ENCODE data around the gene UHRF1. TPM values are rescaled to one million over a fixed set of nuclear protein-coding genes. Genes with fewer than 3 reads are reported as not detected.

Gene UHRF1
- total RNA-seq, 1 donor from 2014 or later, result 0.90 TPM

DNA sequence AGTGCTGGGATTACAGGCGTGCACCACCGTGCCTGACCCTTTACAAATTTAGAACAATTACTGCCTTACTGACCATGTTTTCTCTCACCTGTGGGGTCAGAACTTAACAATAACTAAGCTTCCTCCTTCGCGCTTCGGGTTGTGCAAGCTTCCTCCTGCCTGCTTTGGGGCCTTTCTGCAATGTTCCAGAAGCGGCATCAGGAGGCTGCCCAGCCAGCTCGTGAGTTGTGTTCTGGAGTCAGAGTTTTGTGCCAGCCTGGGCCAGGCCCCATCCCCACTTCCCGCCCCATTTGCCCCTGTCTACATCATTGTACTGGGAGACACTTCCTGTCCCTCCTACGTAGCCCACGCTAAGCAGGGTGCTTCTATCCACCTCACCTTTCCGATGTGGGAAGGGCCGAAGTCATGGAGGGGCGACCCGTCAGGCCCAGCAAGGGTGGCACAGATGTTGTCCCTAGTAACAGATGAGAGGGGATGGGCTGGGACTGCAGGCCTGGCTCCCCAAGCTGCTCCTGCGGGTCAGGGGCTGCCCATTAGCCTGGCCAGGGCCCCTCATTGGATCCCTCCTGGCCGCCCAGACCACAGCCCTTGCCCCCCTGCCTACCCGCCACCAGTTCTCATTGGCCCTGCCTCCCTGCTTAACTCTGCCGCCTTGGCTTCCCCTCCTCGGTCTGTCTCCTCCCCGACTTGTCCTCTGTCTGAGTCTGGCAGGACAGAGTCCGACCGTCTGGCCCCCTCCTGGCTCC is 13.4 kb downstream of the UHRF1 start:
- ATAC-seq (peak; percentile 53), DNase-seq (no peak)
- TF ChIP-seq, protein P1, sequence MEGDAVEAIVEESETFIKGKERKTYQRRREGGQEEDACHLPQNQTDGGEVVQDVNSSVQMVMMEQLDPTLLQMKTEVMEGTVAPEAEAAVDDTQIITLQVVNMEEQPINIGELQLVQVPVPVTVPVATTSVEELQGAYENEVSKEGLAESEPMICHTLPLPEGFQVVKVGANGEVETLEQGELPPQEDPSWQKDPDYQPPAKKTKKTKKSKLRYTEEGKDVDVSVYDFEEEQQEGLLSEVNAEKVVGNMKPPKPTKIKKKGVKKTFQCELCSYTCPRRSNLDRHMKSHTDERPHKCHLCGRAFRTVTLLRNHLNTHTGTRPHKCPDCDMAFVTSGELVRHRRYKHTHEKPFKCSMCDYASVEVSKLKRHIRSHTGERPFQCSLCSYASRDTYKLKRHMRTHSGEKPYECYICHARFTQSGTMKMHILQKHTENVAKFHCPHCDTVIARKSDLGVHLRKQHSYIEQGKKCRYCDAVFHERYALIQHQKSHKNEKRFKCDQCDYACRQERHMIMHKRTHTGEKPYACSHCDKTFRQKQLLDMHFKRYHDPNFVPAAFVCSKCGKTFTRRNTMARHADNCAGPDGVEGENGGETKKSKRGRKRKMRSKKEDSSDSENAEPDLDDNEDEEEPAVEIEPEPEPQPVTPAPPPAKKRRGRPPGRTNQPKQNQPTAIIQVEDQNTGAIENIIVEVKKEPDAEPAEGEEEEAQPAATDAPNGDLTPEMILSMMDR (IDR thresholded peaks at IDR 0.05), result no peak
- Histone ChIP-seq H3K4me1 (no peaks in the 10 kb centered on the region), H3K9me3 (no peaks in the 10 kb centered on the region), H3K4me3 (no peak overlapping the region), H3K36me3 (no peaks in the 10 kb centered on the region), H3K27ac (no peak overlapping the region), H3K27me3 (no peaks in the 10 kb centered on the region)
- intact Hi-C loops (cut with DNase I), result no loop called here

DNA sequence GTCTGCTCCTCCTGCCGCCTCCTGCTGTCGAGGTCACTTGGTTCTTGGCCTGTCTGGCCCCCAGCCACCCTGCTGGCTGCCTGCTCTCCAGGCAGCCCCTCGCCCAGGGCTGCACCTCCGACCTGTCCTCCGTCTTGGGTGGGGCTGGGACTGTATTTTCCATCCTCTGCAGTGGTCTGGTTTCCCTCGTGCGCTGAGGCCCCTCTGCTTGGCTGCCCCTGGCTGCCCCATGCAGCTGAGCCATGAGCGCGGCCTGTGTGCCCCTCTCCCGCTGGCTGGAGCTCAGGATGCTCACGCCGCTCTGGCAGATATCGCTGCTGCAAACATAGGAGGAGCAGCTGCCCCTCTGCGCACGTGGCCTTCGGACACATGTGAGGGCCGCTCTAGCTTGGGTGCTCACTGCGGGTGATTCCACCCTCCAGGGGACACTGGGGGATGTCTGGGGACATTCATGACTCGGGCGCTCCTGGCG is 14.0 kb downstream of the UHRF1 start:
- Histone ChIP-seq H3K4me1 (no peaks in the 10 kb centered on the region), H3K27me3 (no peaks in the 10 kb centered on the region), H3K9me3 (no peaks in the 10 kb centered on the region), H3K36me3 (no peaks in the 10 kb centered on the region), H3K27ac (no peak overlapping the region), H3K4me3 (no peak overlapping the region)
- intact Hi-C loops (cut with DNase I), result no loop called here
- ATAC-seq (no peak), DNase-seq (no peak)
- TF ChIP-seq, protein P1 (IDR thresholded peaks at IDR 0.05), result no peak

DNA sequence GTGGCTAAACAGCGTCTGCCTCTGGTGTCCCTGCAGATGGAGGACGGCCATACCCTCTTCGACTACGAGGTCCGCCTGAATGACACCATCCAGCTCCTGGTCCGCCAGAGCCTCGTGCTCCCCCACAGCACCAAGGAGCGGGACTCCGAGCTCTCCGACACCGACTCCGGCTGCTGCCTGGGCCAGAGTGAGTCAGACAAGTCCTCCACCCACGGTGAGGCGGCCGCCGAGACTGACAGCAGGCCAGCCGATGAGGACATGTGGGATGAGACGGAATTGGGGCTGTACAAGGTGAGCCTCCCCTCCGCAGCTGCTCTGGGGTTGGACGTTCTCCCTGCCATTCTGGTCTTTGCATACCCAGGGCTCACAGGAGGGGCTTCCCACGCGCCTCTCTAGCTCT is 19.9 kb downstream of the UHRF1 start:
- DNase-seq (no peak), ATAC-seq (no peak)
- intact Hi-C loops (cut with DNase I), result no loop called here
- Histone ChIP-seq H3K4me3 (no peak overlapping the region), H3K9me3 (no peaks in the 10 kb centered on the region), H3K36me3 (no peaks in the 10 kb centered on the region), H3K27me3 (no peaks in the 10 kb centered on the region), H3K27ac (no peak overlapping the region), H3K4me1 (no peaks in the 10 kb centered on the region)
- TF ChIP-seq, protein P1 (IDR thresholded peaks at IDR 0.05), result no peak

DNA sequence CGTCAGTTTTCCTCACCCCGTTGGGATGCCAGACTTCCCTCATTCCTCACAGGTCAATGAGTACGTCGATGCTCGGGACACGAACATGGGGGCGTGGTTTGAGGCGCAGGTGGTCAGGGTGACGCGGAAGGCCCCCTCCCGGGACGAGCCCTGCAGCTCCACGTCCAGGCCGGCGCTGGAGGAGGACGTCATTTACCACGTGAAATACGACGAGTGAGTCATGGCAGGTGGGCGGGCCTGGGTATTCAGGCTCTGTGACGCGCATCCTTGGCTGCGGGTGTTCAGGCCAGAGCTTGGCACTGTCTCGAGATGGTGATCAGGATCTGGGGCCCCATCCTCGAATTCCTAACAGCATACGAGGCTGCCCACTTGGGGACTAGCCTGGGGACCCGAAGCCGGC is 21.4 kb downstream of the UHRF1 start:
- TF ChIP-seq, protein P1 (IDR thresholded peaks at IDR 0.05), result no peak
- intact Hi-C loops (cut with DNase I), result no loop called here
- H3K4me1 ChIP-seq, result no peaks in the 10 kb centered on the region
- no peak for DNase-seq
- no peaks in the 10 kb centered on the region for H3K27me3 ChIP-seq
- no peak overlapping the region for H3K4me3 ChIP-seq
- H3K9me3 ChIP-seq, result no peaks in the 10 kb centered on the region
- no peak for ATAC-seq
- no peaks in the 10 kb centered on the region for H3K36me3 ChIP-seq
- no peak overlapping the region for H3K27ac ChIP-seq

DNA sequence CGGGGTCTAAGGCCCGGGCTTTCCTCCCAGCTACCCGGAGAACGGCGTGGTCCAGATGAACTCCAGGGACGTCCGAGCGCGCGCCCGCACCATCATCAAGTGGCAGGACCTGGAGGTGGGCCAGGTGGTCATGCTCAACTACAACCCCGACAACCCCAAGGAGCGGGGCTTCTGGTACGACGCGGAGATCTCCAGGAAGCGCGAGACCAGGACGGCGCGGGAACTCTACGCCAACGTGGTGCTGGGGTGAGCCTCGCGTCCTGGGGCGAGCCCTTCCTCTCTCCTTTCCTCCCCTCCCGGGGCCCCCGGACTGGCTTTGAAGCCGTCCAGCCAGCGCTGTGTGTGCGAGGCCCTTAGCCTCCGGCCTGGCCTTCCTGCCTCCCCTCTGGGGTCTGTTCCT is 23.4 kb downstream of the UHRF1 start:
- Histone ChIP-seq H3K9me3 (no peaks in the 10 kb centered on the region), H3K4me3 (no peak overlapping the region), H3K36me3 (no peaks in the 10 kb centered on the region), H3K4me1 (no peaks in the 10 kb centered on the region), H3K27ac (no peak overlapping the region), H3K27me3 (no peaks in the 10 kb centered on the region)
- ATAC-seq, result peak; percentile 6
- intact Hi-C loops (cut with DNase I), result no loop called here
- DNase-seq, result no peak
- TF ChIP-seq, protein P1 (IDR thresholded peaks at IDR 0.05), result no peak

Measured in upper lobe of right lung (tissue), 1 donor.